HepG2 (cell line): ENCODE data around the gene RBM6. TPM values are rescaled to one million over a fixed set of nuclear protein-coding genes. Genes with fewer than 3 reads are reported as not detected.

Source experiments
- ATAC-seq: fragments of 200-7000 bp; cut with Tn5 transposase; 3 replicates; pipeline ENCODE4 v1.9.1; 2020; ENCODE audit warnings: mild to moderate bottlenecking, moderate library complexity
- BruUV-seq: library from RNA; stranded (reverse); fragments of 400-500 nt; replicated peaks from 2 replicates; lab custom pipeline; 2021; lab: Mats Ljungman, UMichigan
- CTCF ChIA-PET: fragments of 300-600 bp; formaldehyde crosslinking; extraction: SDS; loops from one replicate; lab custom pipeline; 2021; ENCODE audit warnings: low total read pairs, inconsistent platforms, low intra/inter-chr PET ratio; lab: Yijun Ruan, JAX
- POLR2A ChIA-PET: fragments of 350-600 bp; sonication (Branson Sonifier 250); formaldehyde crosslinking; loops from one replicate; lab custom pipeline; 2020; ENCODE audit warnings: antibody characterized with exemption, inconsistent platforms; lab: Yijun Ruan, JAX
- DNase-seq: peaks from one replicate; pipeline ENCODE4 v3.0.0-alpha.2; 2015; ENCODE audit warnings: low spot score
- FAIRE-seq: peaks from 3 replicates; lab custom pipeline; 2011; peaks lifted over from hg19 to GRCh38; lab: Jason Lieb, UNC
- H2AFZ ChIP-seq: one replicate; pipeline ENCODE4 v1.6.1; 2011; ENCODE audit warnings: low read length, inconsistent platforms
- H3K27ac ChIP-seq: fragments of 300-600 bp; 3 replicates; pipeline ENCODE4 v1.8.0; 2011; ENCODE audit warnings: mixed run types, mild to moderate bottlenecking, mixed read lengths, low read length, inconsistent platforms; ENCODE audit not compliant: insufficient read depth; ENCODE audit errors: extremely low read length
- H3K27me3 ChIP-seq, 2 experiments: fragments of 200-600 bp in 1 of 2; 2 replicates in 1 of 2; 3 replicates in 1 of 2; pipeline versions ENCODE4 v1.6.0 to v1.8.0; 2011; ENCODE audit warnings: low read length in 2 of 2, mild to moderate bottlenecking in 2 of 2, moderate library complexity in 2 of 2, inconsistent platforms in 1 of 2; ENCODE audit not compliant: insufficient read depth in 2 of 2, control insufficient read depth in 1 of 2
- H3K36me3 ChIP-seq, 2 experiments: fragments of 200-600 bp in 1 of 2; replicated peaks in 1 of 2; 2 replicates in 1 of 2; 3 replicates in 1 of 2; pipeline versions ENCODE4 v1.5.1 to v1.8.0; 2011; ENCODE audit warnings: low read length in 2 of 2, inconsistent platforms in 1 of 2; ENCODE audit not compliant: insufficient read depth in 2 of 2, control insufficient read depth in 1 of 2
- H3K4me1 ChIP-seq: 2 replicates; pipeline ENCODE4 v1.5.1; 2012; ENCODE audit warnings: low read length, inconsistent platforms; ENCODE audit not compliant: insufficient read depth
- H3K4me2 ChIP-seq: 2 replicates; pipeline ENCODE4 v1.6.0; 2011; ENCODE audit warnings: low read depth, low read length, inconsistent platforms
- H3K4me3 ChIP-seq, 3 experiments: fragments of 200-600 bp in 1 of 3; sonication (generic), shearing (Covaris generic) in 1 of 3; replicated peaks in 1 of 3; 2 replicates each; pipeline ENCODE4 v1.5.1; 2011 to 2016; ENCODE audit warnings: low read length in 3 of 3, inconsistent platforms in 2 of 3, low read depth in 2 of 3, mild to moderate bottlenecking in 2 of 3, control low read depth in 1 of 3, mixed read lengths in 1 of 3; ENCODE audit not compliant: insufficient read depth in 1 of 3
- H3K79me2 ChIP-seq: one replicate; pipeline ENCODE4 v1.6.1; 2011; ENCODE audit warnings: low read length, inconsistent platforms; ENCODE audit not compliant: insufficient read depth
- H3K9ac ChIP-seq: 2 replicates; pipeline ENCODE4 v1.6.0; 2011; ENCODE audit warnings: mild to moderate bottlenecking, low read depth, low read length, inconsistent platforms; ENCODE audit not compliant: insufficient read depth
- H3K9me3 ChIP-seq: 2 replicates; pipeline ENCODE4 v1.5.1; 2012; ENCODE audit warnings: mild to moderate bottlenecking, low read length
- H4K20me1 ChIP-seq: 2 replicates; pipeline ENCODE4 v1.6.0; 2011; ENCODE audit warnings: inconsistent platforms, mild to moderate bottlenecking, low read length, moderate library complexity; ENCODE audit not compliant: insufficient read depth
- MYC ChIP-seq: sonication (generic); formaldehyde crosslinking; IDR thresholded peaks from 2 replicates; pipeline ENCODE4 v1.9.0; 2021; ENCODE audit warnings: missing genetic modification reagents, borderline replicate concordance
- RARA ChIP-seq: IDR thresholded peaks from 2 replicates; pipeline ENCODE4 v1.6.1; 2016; ENCODE audit warnings: missing genetic modification reagents, missing compliant biosample characterization
- SMC3 ChIP-seq: IDR thresholded peaks from 2 replicates; pipeline ENCODE4 v1.6.1; 2011; ENCODE audit warnings: low read length, improper control_type of control experiment
- YY1 ChIP-seq: IDR thresholded peaks from 2 replicates; pipeline ENCODE4 v1.6.1; 2011; ENCODE audit warnings: low read length, low read depth, moderate library complexity, mild to moderate bottlenecking; ENCODE audit not compliant: insufficient read depth, insufficient replicate concordance
- ZNF30 ChIP-seq: sonication (generic); formaldehyde crosslinking; IDR thresholded peaks from 2 replicates; pipeline ENCODE4 v1.5.0; 2020; ENCODE audit warnings: mild to moderate bottlenecking, missing genetic modification reagents
- ZNF496 ChIP-seq: sonication (generic); formaldehyde crosslinking; IDR thresholded peaks from 2 replicates; pipeline ENCODE4 v1.8.1; 2023; ENCODE audit warnings: mild to moderate bottlenecking, moderate library complexity, missing genetic modification reagents; ENCODE audit not compliant: insufficient replicate concordance
- ZNF737 ChIP-seq: sonication (generic); formaldehyde crosslinking; IDR thresholded peaks from 2 replicates; pipeline ENCODE4 v1.5.0; 2020; ENCODE audit warnings: missing genetic modification reagents, mild to moderate bottlenecking, borderline replicate concordance
- WGBS: methylation state at CpG from one replicate; pipeline ENCODE4 v1.1.6; 2017; ENCODE audit warnings: low lambda C conversion rate; 5-methylcytosine and 5-hydroxymethylcytosine counted together
- in situ Hi-C: cut with HindIII; loops from 2 replicates; pipeline ENCODE4 v1.10.0; 2017; ENCODE audit warnings: low pct_unique_long_range_greater_than_20kb; ENCODE audit not compliant: extremely low pct_ligation_motif_present
- intact Hi-C: fragments of 100-400 bp; cut with micrococcal nuclease; formaldehyde crosslinking; loops from one replicate; pipeline ENCODE4 v1.10.0; 2022; ENCODE audit not compliant: unreplicated experiment
- polyA plus RNA-seq, 8 experiments: library from polyadenylated mRNA; depleted of rRNA in 3 of 8; stranded (reverse) in 7 of 8; unstranded in 1 of 8; fragments of >200 nt; fragmentation: Illumina TruSeq in 4 of 8; extraction: Trizol in 4 of 8; gene quantifications; 2 replicates each; pipeline versions ENCODE4 v1.2.1 to v1.2.3, GENCODE V29; 2011 to 2016; ENCODE audit warnings: low read depth in 4 of 8, missing spikeins in 1 of 8, mixed read lengths in 1 of 8; ENCODE audit not compliant: insufficient read depth in 1 of 8
- total RNA-seq, 5 experiments: library from RNA; depleted of rRNA; stranded (reverse); fragments of >200 nt; fragmentation: Illumina TruSeq; extraction: Trizol; gene quantifications; 2 replicates each; pipeline ENCODE4 v1.2.3, GENCODE V29; 2016; ENCODE audit warnings: low read depth in 1 of 5
- TF ChIP-seq, protein P1 (sequence below): sonication (generic); formaldehyde crosslinking; IDR thresholded peaks from 2 replicates; pipeline ENCODE4 v1.5.0; 2020; ENCODE audit warnings: missing genetic modification reagents, mild to moderate bottlenecking, borderline replicate concordance
- TF ChIP-seq, protein P2 (sequence below): sonication (generic); formaldehyde crosslinking; IDR thresholded peaks from 2 replicates; pipeline ENCODE4 v1.4.0; 2020; ENCODE audit warnings: low read depth, missing genetic modification reagents
- TF ChIP-seq, protein P3 (sequence below): IDR thresholded peaks from 2 replicates; pipeline ENCODE4 v1.6.1; 2018; ENCODE audit warnings: missing genetic modification reagents
- TF ChIP-seq, protein P4 (sequence below): sonication (generic); formaldehyde crosslinking; IDR thresholded peaks from 2 replicates; pipeline ENCODE4 v1.4.0; 2020; ENCODE audit warnings: mild to moderate bottlenecking, missing genetic modification reagents
- TF ChIP-seq, protein P5 (sequence below): sonication (generic); formaldehyde crosslinking; IDR thresholded peaks from 2 replicates; pipeline ENCODE4 v1.4.0; 2020; ENCODE audit warnings: missing genetic modification reagents, borderline replicate concordance

The RBM6 gene
- total and polyA plus RNA-seq, 2 of the 13 experiments (the other 11 are each of a cell fraction or from before 2014, with no cell fraction given) = 72.7 to 86.1 TPM

DNA sequence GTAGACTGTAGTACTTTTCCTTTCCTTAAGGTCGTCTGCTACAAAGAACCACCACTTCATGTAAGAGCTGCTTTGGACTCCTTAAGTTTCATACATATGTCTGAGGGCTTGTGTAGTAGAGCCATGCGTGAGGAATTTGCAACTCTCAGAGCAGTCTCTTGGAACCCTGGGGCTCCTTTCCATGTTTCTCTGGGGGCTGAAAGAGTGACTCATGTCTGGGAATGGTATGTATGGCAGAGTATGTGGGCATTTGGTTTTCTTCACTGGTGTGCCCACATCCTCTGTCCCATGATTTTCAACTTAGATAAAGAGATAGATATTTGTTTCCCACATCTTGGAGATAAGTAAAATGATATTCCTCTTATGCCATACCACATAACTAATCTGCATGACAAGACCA lies 128.2 kb downstream of the RBM6 start:
- CTCF ChIA-PET = no interaction called here
- ATAC-seq = no peak
- peaks cover 30 to 77% of the 10 kb centered on the region in 2 experiments for H3K36me3 ChIP-seq
- no peak overlapping the region for H3K4me3 ChIP-seq
- H2AFZ ChIP-seq = no peak overlapping the region
- in situ Hi-C loops (no loop called here), intact Hi-C loops (no loop called here)
- H3K27me3 ChIP-seq = no peaks in the 10 kb centered on the region
- H3K9me3 ChIP-seq = no peaks in the 10 kb centered on the region
- no peak overlapping the region for H3K4me2 ChIP-seq
- DNase-seq = no peak
- FAIRE-seq = no peak
- H3K4me1 ChIP-seq = no peaks in the 10 kb centered on the region
- H3K79me2 ChIP-seq = no peaks in the 10 kb centered on the region
- H3K27ac ChIP-seq = no peak overlapping the region
- H3K9ac ChIP-seq = no peak overlapping the region
- 100% methylated on average over 2 of the region's 2 CpGs for WGBS
- TSS peak; percentile 34 for BruUV-seq
- no peaks in the 10 kb centered on the region for H4K20me1 ChIP-seq
- POLR2A ChIA-PET = no interaction called here
- no peak for TF ChIP-seq YY1
- TF ChIP-seq SMC3 = no peak
- TF ChIP-seq, protein P1, sequence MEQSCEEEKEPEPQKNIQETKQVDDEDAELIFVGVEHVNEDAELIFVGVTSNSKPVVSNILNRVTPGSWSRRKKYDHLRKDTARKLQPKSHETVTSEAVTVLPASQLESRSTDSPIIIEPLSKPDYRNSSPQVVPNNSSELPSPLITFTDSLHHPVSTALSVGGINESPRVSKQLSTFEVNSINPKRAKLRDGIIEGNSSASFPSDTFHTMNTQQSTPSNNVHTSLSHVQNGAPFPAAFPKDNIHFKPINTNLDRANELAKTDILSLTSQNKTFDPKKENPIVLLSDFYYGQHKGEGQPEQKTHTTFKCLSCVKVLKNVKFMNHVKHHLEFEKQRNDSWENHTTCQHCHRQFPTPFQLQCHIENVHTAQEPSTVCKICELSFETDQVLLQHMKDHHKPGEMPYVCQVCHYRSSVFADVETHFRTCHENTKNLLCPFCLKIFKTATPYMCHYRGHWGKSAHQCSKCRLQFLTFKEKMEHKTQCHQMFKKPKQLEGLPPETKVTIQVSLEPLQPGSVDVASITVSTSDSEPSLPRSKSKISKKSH (CRISPR knock-in tag) = no peak
- TF ChIP-seq MYC (CRISPR knock-in tag) = no peak
- TF ChIP-seq, protein P2, sequence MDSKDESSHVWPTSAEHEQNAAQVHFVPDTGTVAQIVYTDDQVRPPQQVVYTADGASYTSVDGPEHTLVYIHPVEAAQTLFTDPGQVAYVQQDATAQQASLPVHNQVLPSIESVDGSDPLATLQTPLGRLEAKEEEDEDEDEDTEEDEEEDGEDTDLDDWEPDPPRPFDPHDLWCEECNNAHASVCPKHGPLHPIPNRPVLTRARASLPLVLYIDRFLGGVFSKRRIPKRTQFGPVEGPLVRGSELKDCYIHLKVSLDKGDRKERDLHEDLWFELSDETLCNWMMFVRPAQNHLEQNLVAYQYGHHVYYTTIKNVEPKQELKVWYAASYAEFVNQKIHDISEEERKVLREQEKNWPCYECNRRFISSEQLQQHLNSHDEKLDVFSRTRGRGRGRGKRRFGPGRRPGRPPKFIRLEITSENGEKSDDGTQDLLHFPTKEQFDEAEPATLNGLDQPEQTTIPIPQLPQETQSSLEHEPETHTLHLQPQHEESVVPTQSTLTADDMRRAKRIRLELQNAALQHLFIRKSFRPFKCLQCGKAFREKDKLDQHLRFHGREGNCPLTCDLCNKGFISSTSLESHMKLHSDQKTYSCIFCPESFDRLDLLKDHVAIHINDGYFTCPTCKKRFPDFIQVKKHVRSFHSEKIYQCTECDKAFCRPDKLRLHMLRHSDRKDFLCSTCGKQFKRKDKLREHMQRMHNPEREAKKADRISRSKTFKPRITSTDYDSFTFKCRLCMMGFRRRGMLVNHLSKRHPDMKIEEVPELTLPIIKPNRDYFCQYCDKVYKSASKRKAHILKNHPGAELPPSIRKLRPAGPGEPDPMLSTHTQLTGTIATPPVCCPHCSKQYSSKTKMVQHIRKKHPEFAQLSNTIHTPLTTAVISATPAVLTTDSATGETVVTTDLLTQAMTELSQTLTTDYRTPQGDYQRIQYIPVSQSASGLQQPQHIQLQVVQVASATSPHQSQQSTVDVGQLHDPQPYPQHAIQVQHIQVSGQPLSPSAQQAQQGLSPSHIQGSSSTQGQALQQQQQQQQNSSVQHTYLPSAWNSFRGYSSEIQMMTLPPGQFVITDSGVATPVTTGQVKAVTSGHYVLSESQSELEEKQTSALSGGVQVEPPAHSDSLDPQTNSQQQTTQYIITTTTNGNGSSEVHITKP (CRISPR knock-in tag) = no peak
- TF ChIP-seq, protein P3, sequence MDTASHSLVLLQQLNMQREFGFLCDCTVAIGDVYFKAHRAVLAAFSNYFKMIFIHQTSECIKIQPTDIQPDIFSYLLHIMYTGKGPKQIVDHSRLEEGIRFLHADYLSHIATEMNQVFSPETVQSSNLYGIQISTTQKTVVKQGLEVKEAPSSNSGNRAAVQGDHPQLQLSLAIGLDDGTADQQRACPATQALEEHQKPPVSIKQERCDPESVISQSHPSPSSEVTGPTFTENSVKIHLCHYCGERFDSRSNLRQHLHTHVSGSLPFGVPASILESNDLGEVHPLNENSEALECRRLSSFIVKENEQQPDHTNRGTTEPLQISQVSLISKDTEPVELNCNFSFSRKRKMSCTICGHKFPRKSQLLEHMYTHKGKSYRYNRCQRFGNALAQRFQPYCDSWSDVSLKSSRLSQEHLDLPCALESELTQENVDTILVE (CRISPR knock-in tag) = no peak
- TF ChIP-seq ZNF496 = no peak
- TF ChIP-seq RARA (CRISPR knock-in tag) = no peak
- TF ChIP-seq, protein P4, sequence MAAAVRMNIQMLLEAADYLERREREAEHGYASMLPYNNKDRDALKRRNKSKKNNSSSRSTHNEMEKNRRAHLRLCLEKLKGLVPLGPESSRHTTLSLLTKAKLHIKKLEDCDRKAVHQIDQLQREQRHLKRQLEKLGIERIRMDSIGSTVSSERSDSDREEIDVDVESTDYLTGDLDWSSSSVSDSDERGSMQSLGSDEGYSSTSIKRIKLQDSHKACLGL (CRISPR knock-in tag) = no peak
- no peak for TF ChIP-seq ZNF737 (CRISPR knock-in tag)
- TF ChIP-seq, protein P5, sequence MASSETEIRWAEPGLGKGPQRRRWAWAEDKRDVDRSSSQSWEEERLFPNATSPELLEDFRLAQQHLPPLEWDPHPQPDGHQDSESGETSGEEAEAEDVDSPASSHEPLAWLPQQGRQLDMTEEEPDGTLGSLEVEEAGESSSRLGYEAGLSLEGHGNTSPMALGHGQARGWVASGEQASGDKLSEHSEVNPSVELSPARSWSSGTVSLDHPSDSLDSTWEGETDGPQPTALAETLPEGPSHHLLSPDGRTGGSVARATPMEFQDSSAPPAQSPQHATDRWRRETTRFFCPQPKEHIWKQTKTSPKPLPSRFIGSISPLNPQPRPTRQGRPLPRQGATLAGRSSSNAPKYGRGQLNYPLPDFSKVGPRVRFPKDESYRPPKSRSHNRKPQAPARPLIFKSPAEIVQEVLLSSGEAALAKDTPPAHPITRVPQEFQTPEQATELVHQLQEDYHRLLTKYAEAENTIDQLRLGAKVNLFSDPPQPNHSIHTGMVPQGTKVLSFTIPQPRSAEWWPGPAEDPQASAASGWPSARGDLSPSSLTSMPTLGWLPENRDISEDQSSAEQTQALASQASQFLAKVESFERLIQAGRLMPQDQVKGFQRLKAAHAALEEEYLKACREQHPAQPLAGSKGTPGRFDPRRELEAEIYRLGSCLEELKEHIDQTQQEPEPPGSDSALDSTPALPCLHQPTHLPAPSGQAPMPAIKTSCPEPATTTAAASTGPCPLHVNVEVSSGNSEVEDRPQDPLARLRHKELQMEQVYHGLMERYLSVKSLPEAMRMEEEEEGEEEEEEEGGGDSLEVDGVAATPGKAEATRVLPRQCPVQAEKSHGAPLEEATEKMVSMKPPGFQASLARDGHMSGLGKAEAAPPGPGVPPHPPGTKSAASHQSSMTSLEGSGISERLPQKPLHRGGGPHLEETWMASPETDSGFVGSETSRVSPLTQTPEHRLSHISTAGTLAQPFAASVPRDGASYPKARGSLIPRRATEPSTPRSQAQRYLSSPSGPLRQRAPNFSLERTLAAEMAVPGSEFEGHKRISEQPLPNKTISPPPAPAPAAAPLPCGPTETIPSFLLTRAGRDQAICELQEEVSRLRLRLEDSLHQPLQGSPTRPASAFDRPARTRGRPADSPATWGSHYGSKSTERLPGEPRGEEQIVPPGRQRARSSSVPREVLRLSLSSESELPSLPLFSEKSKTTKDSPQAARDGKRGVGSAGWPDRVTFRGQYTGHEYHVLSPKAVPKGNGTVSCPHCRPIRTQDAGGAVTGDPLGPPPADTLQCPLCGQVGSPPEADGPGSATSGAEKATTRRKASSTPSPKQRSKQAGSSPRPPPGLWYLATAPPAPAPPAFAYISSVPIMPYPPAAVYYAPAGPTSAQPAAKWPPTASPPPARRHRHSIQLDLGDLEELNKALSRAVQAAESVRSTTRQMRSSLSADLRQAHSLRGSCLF = no peak
- TF ChIP-seq ZNF30 = no peak
